ENCODE measurements around the gene NEGR1. TPM values are rescaled to one million over a fixed set of nuclear protein-coding genes. Genes with fewer than 3 reads are reported as not detected.

Gene NEGR1
- total RNA-seq, 1 donor from 2014 or later: 7.6 TPM

DNA sequence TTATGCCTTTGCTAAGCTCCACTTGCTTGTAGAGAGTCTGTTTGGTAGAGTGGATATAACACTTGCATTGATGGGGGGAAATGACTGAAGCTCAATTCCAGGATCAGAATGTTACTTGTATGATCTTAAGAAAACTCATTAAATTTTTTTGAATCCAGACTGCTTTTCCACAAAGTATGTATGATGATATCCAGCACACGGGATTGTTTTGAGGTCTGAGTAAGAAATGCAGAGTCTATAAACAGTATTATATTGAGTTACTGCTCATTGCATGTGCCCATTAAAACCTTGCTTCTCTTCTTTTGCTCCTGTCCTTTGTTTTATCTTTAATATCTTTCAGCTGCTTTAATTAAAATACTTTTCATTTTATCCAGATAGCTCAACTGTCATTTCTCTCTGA lies 631.1 kb downstream of the NEGR1 start:
- no peaks in the 10 kb centered on the region for H3K27me3 Mint-ChIP-seq (ENCODE audit: unreplicated experiment)
- no peak overlapping the region for H3K27ac Mint-ChIP-seq (ENCODE audit: unreplicated experiment)
- H3K36me3 Mint-ChIP-seq (ENCODE audit: unreplicated experiment): no peaks in the 10 kb centered on the region
- peaks cover 10% of the 10 kb centered on the region for H3K4me1 Mint-ChIP-seq (ENCODE audit: unreplicated experiment)
- no peak overlapping the region for H3K4me3 Mint-ChIP-seq (ENCODE audit: unreplicated experiment)
- DNase-seq (ENCODE audit: extremely low spot score, unreplicated experiment): no peak
- TF ChIP-seq, protein P1, sequence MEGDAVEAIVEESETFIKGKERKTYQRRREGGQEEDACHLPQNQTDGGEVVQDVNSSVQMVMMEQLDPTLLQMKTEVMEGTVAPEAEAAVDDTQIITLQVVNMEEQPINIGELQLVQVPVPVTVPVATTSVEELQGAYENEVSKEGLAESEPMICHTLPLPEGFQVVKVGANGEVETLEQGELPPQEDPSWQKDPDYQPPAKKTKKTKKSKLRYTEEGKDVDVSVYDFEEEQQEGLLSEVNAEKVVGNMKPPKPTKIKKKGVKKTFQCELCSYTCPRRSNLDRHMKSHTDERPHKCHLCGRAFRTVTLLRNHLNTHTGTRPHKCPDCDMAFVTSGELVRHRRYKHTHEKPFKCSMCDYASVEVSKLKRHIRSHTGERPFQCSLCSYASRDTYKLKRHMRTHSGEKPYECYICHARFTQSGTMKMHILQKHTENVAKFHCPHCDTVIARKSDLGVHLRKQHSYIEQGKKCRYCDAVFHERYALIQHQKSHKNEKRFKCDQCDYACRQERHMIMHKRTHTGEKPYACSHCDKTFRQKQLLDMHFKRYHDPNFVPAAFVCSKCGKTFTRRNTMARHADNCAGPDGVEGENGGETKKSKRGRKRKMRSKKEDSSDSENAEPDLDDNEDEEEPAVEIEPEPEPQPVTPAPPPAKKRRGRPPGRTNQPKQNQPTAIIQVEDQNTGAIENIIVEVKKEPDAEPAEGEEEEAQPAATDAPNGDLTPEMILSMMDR (IDR thresholded peaks at IDR 0.05): no peak
- no peaks in the 10 kb centered on the region for H3K9me3 Mint-ChIP-seq (ENCODE audit: unreplicated experiment)

DNA sequence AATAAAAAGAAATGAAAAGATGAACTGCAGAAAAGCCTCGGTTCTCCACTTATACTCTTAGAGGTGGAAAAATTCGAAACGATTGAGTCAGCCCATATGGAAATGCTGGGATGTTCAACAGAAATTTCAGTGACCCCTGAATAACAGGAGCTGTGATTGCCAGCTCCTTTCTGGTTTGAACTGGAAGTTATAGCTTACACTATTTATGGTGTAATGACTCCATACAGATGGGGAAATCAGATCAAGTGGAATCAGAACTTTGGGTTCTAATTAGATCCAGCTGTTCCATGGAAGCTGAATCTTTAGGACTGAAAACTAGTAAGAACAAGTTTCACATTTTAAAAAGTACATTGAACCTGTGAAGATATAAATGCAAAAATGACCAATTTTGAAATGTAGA lies 632.2 kb downstream of the NEGR1 start:
- DNase-seq (ENCODE audit: extremely low spot score, unreplicated experiment): no peak
- H3K9me3 Mint-ChIP-seq (ENCODE audit: unreplicated experiment): no peaks in the 10 kb centered on the region
- no peaks in the 10 kb centered on the region for H3K36me3 Mint-ChIP-seq (ENCODE audit: unreplicated experiment)
- no peak overlapping the region for H3K4me3 Mint-ChIP-seq (ENCODE audit: unreplicated experiment)
- no peaks in the 10 kb centered on the region for H3K27me3 Mint-ChIP-seq (ENCODE audit: unreplicated experiment)
- TF ChIP-seq, protein P1 (IDR thresholded peaks at IDR 0.05): no peak
- peak overlapping the region; percentile 27 for H3K27ac Mint-ChIP-seq (ENCODE audit: unreplicated experiment)
- peaks cover 10% of the 10 kb centered on the region for H3K4me1 Mint-ChIP-seq (ENCODE audit: unreplicated experiment)

DNA sequence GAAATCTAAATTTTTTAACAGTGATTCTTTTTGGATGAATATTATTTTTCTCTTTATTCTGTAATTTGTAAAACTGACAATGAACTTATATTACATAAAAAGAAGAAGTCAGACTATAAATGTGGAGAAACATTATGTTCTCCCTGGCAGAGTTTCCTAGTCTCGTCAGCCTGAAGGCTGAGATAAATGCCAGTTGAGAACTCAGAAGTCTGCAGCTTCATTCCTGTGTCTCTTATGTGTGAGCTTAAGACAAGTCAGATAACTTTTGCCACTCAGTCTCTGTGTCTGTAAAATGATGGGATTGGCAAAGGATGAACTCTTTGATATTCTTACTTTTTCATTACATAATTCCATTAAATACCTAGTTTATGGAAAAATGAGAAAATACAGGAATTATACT lies 632.7 kb downstream of the NEGR1 start:
- no peak for DNase-seq (ENCODE audit: extremely low spot score, unreplicated experiment)
- Mint-ChIP-seq H3K27ac (ENCODE audit: unreplicated experiment) (peak overlapping the region; percentile 27), H3K36me3 (ENCODE audit: unreplicated experiment) (no peaks in the 10 kb centered on the region), H3K27me3 (ENCODE audit: unreplicated experiment) (no peaks in the 10 kb centered on the region), H3K4me3 (ENCODE audit: unreplicated experiment) (no peak overlapping the region), H3K4me1 (ENCODE audit: unreplicated experiment) (peaks cover 10% of the 10 kb centered on the region), H3K9me3 (ENCODE audit: unreplicated experiment) (no peaks in the 10 kb centered on the region)
- TF ChIP-seq, protein P1 (IDR thresholded peaks at IDR 0.05): no peak

DNA sequence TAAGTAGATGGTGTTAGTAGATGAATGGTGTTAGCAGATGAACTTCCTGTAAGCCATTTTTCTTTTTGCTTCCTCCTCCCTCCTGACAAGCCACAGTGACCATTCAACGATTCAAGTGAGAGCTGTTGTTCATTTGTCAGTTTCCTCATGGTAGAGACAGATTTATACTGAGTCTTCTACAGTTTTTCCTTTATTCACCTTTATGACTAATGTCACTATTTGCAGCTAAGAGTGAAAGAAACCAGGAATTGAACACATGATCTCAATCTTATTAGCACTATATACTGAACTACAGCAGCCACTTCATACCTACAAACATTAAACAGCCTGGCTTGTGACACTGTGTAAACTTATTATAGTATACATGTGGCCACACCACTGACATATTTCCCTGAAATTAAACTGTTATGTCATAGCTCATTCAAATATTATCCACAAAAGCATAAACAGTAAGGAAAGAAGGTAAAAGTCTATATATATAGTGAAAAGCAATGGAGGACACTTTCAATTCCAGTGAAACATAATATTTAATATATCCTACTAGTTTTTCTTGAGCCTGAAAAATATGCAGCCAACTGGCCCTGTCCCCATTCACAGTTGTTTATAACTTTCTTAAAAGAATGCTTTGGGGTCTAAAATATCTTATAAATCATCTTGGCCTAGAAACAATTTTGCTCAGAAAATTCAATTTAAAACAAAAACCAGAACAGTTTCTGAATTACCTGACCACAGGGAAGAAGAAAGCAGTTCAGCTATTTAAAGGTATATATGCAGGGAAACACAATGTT lies 634.6 kb downstream of the NEGR1 start:
- H3K9me3 Mint-ChIP-seq (ENCODE audit: unreplicated experiment): no peaks in the 10 kb centered on the region
- H3K27me3 Mint-ChIP-seq (ENCODE audit: unreplicated experiment): no peaks in the 10 kb centered on the region

DNA sequence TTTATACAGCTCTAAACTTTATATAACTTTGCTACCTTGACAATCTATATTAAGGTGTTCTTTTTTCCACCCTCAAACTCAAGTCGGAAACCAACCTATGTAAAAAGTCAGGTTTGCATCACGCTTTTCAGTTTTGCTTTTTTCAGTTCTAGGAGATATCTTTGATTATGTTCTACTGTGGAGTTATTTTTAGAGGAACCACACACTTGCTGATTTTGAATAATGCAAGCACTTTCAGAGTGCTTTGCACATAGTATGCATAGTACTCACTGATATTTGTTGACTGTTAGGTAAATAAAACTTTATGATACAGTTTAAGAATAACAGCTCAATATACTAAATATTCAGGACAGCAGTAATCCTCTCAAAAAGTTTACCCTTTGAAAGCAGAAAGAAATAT lies 637.3 kb downstream of the NEGR1 start:
- TF ChIP-seq, protein P1 (IDR thresholded peaks at IDR 0.05): no peak
- no peaks in the 10 kb centered on the region for H3K9me3 Mint-ChIP-seq (ENCODE audit: unreplicated experiment)
- H3K27ac Mint-ChIP-seq (ENCODE audit: unreplicated experiment): no peak overlapping the region
- H3K36me3 Mint-ChIP-seq (ENCODE audit: unreplicated experiment): no peaks in the 10 kb centered on the region
- DNase-seq (ENCODE audit: extremely low spot score, unreplicated experiment): no peak
- no peak overlapping the region for H3K4me3 Mint-ChIP-seq (ENCODE audit: unreplicated experiment)
- no peaks in the 10 kb centered on the region for H3K27me3 Mint-ChIP-seq (ENCODE audit: unreplicated experiment)
- peaks cover 3% of the 10 kb centered on the region for H3K4me1 Mint-ChIP-seq (ENCODE audit: unreplicated experiment)

More for the DNA sequence above, 634.6 kb downstream of the NEGR1 start:
- Mint-ChIP-seq H3K4me1 (ENCODE audit: unreplicated experiment) (peaks cover 10% of the 10 kb centered on the region), H3K36me3 (ENCODE audit: unreplicated experiment) (no peaks in the 10 kb centered on the region), H3K27ac (ENCODE audit: unreplicated experiment) (no peak overlapping the region), H3K4me3 (ENCODE audit: unreplicated experiment) (no peak overlapping the region)
- no peak for DNase-seq (ENCODE audit: extremely low spot score, unreplicated experiment)
- TF ChIP-seq, protein P1 (IDR thresholded peaks at IDR 0.05): no peak
